Measurements from ENCODE around the gene POMT2.

GRCh38 chr14:77306416-77306815 lies 14.3 kb downstream of the POMT2 start:
- TF ChIP-seq POLR2A (IDR thresholded peaks at IDR 0.05) = no peak
- TF ChIP-seq CTCF (IDR thresholded peaks at IDR 0.05) = no peak
